Measurements from ENCODE around the gene ARHGAP19.

The ARHGAP19 gene

DNA sequence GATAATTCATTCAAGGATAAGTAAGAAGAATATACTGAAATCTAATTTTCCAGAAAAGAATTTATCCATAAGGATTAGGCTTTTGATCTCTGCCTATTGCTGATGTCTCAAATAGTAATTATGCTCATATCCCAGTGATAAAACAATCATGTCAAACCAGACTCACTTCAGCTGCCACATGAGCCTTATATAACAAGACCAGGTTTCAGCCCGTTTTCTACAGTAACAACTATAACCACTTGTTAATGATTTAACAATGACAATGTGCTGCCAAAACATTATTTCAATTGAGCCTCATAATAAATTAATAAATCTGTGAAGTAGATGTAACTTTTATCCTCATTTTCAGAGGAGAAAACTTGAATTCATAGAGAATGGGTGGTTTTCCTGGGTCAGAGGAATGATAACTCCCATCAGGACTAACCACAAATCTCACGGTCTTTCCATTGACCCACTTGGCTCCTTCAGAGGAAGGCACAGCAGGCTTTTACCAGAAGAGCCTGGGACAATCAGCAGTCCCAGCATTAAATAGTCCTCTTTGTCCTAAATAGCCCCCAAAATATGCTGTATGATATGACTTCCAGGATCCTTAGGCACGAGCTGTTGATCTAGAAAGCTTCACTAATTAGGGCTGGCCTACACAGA lies 64.2 kb downstream of the ARHGAP19 start:
- no peak for DNase-seq

DNA sequence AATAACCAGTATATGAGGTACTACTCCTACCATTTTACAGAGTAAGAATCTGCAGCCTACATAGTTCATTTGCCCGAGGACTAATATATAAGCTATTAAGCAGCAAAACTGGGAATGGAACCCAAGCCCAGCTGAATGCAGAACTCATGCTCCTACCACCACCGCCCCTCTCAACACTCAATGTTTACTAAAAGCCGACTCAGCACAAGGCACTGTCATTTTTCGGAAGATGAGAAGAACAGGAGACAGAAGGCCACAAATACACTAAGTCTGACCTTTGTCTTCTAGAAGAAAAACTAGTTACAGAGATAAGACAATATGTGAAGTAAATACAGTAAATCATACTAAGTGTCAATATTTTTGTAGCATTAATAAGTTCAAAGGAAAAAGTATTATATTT lies 66.0 kb downstream of the ARHGAP19 start:
- DNase-seq: no peak

GRCh38 chr10:97224483-97225435 lies 67.7 kb downstream of the ARHGAP19 start:
- DNase-seq: no peak

- DNase-seq: no peak
Observed at GRCh38 chr10:97222326-97222961, 70.0 kb downstream of the ARHGAP19 start.

DNA sequence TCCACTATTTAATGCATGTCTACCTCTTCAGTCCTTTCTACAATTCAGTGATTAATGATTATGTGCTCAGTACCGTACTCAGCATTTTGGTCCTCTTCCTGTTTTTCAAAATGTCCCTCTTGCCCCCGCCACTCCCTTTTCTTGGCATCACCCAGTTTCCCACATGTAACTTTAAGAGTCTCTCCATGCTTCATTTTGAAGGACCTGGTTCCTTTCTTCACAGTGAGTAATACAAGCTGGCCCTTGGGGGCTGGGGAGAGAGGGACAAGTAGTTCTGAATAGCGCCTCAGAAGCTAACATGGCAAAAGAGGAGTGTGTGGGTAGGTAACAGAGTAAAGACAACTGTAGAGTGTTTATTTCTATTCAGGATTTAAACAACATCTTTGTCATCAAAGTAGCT lies 72.1 kb downstream of the ARHGAP19 start:
- no peak for DNase-seq

DNA sequence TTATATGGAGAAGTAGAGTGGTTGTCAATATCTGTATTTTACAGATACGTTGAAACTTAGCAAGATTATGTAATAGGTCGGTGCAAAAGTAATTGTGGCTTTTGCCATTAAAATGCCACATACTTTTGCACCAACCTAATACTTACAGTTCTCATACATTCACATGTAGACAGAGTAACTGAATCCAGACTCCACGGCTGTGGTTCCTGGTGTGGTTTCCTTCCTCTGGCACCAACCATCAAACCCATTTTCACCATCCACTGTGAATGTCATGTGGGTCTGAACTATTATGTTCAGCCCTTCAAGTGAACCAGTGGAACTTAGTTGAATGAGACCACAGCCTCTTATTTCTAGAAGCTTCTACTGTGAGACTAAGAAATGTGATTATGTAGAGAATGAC lies 75.1 kb downstream of the ARHGAP19 start:
- DNase-seq: no peak

- no peak for DNase-seq
Observed at GRCh38 chr10:97215619-97216260, 76.7 kb downstream of the ARHGAP19 start.

GRCh38 chr10:97213431-97213830 lies 79.0 kb downstream of the ARHGAP19 start:
- DNase-seq: no peak

DNA sequence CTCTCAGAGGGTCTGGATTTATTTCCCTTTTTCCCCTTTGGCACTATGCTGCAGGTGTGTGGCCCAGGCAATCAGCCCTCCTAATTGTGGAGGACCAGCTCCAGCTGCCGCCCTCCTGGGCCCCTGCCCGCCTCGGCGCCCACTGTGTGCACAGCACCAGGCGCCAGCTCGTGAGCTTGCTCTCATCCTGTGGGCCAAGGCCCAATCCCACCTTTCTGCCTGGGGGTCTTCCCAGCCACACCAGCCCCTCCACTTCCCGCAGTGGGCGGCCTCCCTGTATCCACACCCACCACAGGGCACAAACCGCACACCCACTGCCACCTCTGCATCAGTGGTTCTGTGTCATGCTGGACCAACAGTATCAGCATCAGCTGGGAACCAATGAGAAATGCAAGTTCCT lies 81.2 kb downstream of the ARHGAP19 start:
- no peak for DNase-seq

GRCh38 chr10:97210543-97210960 lies 81.9 kb downstream of the ARHGAP19 start:
- peak; percentile 71 for DNase-seq

- DNase-seq: no peak
Observed at GRCh38 chr10:97207756-97208346, 84.6 kb downstream of the ARHGAP19 start.

GRCh38 chr10:97207131-97207530 lies 85.3 kb downstream of the ARHGAP19 start:
- no peak for DNase-seq

GRCh38 chr10:97204826-97205679 lies 87.4 kb downstream of the ARHGAP19 start:
- no peak for DNase-seq

GRCh38 chr10:97203220-97203619 lies 89.2 kb downstream of the ARHGAP19 start:
- DNase-seq: no peak

GRCh38 chr10:97200616-97201015 lies 91.8 kb downstream of the ARHGAP19 start:
- DNase-seq: no peak

DNA sequence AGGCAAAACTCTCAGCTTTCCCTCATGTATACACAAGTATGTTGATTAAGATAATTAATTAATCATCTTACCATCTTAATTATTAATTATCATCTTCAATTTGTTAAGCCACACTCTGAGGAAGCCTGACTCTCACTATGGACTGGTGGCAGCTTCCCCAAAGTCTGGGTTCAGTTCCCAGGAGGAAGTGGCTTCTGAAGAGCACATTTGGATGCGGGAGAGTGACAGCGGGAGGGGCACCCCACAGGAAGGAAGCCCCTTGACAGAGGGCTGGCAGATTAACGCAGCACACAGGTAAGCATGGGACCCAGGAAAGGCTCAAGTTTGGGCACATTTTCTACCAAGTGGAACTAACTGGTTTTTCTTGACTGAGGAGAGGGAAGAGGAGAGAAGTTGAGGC lies 93.3 kb downstream of the ARHGAP19 start:
- no peak for DNase-seq

- no peak for DNase-seq
Observed at GRCh38 chr10:97197030-97197500, 95.4 kb downstream of the ARHGAP19 start.

DNA sequence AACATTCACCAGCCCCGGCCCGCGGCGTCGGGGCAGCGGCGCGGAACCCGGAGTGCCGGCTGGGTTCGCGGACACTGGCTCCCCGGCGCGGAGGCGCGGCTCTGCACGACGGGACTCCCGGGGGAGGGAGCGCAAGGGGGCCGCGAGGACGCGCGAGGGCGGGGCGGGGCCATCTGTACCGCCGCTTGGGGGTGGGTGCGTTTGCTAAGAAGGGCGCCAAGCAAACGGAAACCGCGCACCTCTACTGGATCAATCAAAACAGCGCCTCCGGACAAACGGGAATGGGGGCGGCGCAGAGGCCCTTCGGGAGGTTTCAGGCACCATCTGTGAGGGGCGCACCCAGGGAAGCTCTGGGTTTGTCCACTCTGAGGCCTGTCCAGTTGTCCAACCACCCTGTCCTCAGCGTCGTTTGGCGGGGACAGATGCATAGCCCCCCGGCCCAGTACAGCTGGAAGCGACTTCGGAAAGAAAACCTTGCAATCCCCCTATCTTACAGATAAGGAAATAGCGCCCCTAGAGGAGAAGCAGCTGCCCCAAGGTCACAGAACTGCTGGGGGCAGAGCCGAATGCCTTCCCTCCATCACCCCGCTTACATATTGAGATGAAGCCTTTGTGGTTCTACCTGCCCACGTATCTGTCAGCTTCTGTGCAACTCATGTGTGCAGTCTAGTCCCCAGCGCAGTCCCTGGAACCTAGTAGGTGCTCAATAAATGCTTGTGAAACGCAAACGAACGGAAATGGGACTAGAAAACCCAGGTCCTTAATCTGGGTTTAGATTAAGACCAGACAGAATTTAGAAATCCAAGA lies 96.0 kb downstream of the ARHGAP19 start:
- DNase-seq: peak; percentile 63

GRCh38 chr10:97195706-97196222 lies 96.7 kb downstream of the ARHGAP19 start:
- no peak for DNase-seq

DNA sequence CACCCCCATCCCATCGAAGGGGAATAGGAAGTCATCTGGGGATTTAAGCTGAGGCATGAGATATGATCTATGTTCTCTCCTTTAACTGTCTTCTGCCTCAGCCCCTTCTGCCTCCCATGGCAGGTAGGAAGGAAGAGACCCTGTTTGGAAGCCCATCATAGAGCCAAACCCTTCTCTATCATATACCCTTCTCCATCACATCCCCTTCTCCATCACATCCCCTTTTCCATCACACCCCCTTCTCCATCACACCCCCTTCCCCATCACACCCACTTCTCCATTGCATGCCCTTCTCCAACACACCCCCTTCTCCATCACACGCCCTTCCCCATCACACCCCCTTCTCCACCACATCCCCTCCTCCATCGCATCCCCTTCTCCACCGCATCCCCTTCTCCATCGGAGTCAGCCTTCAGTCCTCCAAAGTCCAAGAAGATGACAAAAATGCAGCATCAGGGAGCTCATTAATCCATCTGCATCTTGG lies 99.4 kb downstream of the ARHGAP19 start:
- no peak for DNase-seq
